GM18870 (cell line): ENCODE results near the gene PLOD3.

Experiments
- ATAC-seq: cut with Tn5 transposase; IDR thresholded peaks from one replicate; pipeline ENCODE4 v1.9.1; 2021; ENCODE audit warnings: moderate library complexity; ENCODE audit not compliant: unreplicated experiment

PLOD3 gene

DNA sequence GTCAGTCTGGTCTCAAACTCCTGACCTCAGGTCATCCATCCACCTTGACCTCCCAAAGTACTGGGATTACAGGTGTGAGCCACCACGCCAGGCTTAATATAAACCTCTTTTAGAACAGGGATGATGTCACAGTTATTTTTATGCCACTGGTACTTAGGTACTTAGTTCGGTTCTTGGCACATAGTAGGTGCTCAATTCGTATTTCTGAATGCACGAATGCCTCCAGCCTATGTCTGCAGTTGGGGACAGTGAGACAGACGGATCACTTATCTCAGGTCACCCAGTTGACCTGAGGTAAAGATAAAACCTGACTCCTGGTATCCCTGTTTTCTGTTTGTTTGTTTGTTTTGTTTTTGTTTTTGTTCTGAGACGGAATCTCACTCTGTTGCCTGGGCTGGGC lies 31.2 kb downstream of the PLOD3 start:
- ATAC-seq, result no peak

GRCh38 chr7:101185258-101185839 lies 32.0 kb downstream of the PLOD3 start:
- ATAC-seq, result no peak

DNA sequence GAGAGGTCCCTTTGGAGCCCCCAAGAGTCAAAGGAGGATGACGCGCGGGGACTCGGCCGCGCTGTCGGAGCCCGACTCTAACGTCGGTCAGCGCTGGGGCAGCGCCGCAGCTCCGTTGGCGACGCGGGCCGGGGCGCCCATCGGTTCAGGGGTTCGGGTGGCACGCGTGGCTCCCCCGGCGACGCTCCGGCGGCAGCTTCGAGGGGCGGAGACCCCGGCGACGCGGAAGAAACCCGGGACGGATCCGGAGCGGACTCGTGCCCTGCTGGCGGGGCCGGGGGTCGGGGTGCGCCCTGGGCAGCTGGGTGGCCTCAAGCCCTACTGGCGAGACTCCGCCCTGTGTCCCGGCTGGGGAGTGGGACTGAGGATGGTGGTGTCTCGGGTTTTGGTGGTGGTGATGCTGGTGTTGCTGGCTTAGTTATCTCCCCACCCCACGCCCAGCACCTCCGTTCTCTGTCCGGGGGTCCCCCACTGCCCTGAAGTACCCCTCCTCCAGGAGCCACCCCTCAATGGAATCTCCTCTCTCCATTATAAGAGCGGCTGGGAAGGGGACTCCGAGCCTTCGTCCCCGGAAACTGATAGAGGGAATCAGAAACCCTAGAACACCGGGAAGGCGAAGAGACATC lies 37.1 kb downstream of the PLOD3 start, which contains the start of gene NAT16:
Gene NAT16 (minus strand): TSS at position 164 of the 626 bp plus-strand sequence. CDS start 5,486 bp downstream, outside the sequence.
- no peak for ATAC-seq

GRCh38 chr7:101179713-101180112 lies 37.7 kb downstream of the PLOD3 start:
- ATAC-seq, result no peak

DNA sequence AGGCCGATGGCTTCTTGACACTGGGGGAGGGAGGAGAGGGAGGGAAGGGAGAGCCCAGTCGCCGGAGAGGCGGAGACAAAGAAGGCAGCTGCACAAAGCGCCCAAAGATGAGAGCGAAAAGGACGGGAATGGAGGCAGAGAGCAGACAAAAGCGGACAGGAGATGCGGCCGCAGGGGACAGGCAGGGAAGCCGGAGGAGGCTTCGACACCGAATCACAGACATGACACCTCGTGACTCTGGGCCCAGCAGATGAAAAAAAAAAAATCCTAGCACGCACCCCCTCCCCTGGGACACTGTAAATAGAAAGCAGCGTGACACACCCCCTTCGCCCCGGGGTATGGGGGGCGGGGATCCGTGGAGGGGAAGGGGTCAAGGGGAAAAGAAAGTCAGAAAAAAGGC lies 38.3 kb downstream of the PLOD3 start:
- no peak for ATAC-seq

- no peak for ATAC-seq
Observed at GRCh38 chr7:101177644-101178043, 39.7 kb downstream of the PLOD3 start.

DNA sequence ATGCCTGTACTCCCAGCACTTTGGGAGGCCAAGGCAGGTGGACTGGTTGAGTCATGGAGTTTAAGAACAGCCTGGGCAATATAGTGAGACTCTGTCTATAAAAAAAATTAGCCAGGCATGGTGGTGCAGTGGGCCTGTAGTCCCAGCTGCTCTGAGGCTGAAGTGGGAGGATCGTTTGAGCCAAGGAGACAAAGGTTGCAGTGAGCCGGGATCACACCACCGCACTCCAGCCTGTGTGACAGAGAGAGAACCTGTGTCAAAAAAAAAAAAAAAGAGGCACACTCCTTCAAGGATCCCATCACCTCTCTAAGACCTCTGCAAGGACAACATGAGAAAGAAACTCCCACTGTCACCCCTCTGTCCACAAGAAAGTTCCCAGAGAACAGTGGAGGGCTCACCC lies 41.7 kb downstream of the PLOD3 start:
- no peak for ATAC-seq

GRCh38 chr7:101174322-101174854 lies 43.0 kb downstream of the PLOD3 start:
- no peak for ATAC-seq

DNA sequence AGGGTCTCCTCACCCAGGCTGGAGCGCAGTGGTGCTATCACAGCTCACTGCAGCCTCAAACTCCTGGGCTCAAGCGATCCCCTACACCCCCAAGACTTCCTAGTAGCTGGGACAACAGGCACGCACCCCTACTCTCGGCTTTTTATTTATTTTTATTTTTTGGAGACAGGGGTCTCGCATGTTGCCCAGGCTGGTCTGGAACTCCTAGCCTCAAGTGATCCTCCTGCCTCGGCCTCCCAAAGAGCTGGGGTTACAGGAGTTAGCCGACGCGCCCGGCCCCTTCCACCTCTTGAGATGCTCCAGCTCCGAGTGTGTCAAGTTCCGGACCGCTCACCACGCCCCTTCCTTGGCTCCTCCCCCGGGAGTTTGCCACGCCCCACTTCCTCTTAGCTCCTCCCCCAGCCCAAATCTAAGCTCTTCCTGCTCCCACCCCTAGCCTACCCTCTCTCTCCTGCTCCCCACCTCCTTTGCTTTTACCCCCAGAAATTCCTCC lies 43.6 kb downstream of the PLOD3 start:
- ATAC-seq, result no peak

- ATAC-seq, result no peak
Observed at GRCh38 chr7:101172854-101173751, 44.3 kb downstream of the PLOD3 start.

GRCh38 chr7:101172005-101172853 lies 45.2 kb downstream of the PLOD3 start:
- no peak for ATAC-seq

DNA sequence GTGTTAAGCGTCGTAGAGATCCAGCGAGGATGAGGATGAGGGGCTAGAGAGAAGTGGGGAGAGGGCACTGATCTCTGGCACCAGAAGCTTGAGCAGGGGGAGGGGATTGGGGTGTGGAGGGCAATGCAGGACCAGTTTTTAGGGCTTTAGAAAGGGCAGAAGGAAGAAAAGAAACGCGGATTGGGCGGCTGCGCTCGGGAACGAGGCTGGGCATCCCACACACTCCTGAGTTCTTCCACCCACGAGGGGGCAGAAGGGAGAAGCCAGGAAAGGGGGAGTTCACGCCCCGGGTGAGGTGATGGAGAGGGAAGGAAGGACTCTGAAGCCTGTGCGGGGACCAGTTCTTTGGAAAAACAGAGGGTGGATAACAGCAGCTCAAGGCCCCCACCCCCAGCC lies 45.9 kb downstream of the PLOD3 start:
- ATAC-seq, result no peak

GRCh38 chr7:101170617-101171441 lies 46.6 kb downstream of the PLOD3 start:
- ATAC-seq, result no peak

- ATAC-seq, result no peak
Observed at GRCh38 chr7:101169838-101170551, 47.4 kb downstream of the PLOD3 start.

GRCh38 chr7:101169110-101169837 lies 48.1 kb downstream of the PLOD3 start:
- ATAC-seq, result no peak

DNA sequence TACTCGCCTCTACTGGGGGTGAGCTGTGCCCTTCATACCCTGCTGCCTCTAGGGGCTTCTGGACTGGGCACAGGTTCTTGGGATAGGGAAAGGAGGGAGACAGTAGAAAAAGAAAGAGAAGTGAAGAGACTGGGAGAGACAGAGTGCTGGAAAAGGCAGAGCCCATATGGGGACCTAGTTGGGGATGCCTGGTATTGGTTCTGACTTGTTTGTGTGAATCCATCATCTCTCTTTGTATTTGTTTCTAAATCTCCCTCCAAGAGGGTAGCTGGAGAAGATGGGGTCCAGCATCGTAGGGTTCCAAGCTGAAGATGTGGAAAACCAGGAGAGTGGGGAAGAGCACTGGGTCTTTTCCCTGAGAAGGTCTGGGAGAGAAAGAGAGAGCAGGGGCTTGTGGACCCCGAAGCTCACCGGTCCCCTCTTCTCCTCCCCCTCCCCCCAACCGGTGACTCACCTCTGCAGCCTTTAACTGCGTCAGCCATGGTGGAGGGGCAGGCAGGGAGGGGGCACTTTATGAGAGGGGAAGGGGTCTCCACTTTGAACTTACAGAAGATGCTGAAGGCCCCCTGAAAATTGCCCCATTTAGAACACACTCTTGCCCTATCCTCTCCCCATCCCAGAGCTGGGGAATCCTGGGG lies 48.9 kb downstream of the PLOD3 start:
- no peak for ATAC-seq

- no peak for ATAC-seq
Observed at GRCh38 chr7:101167645-101168411, 49.6 kb downstream of the PLOD3 start.
